Calu3 (cell line): ENCODE data around the gene CCDC102A. TPM values are rescaled to one million over a fixed set of nuclear protein-coding genes. Genes with fewer than 3 reads are reported as not detected.

Experiments used
- BruUV-seq: library from RNA; stranded (reverse); fragments of 400-500 nt; replicated peaks from 2 replicates; lab custom pipeline; 2021; lab: Mats Ljungman, UMichigan
- CTCF ChIA-PET: fragments of 300-600 bp; sonication (Branson Sonifier 250); formaldehyde crosslinking; loops from one replicate; lab custom pipeline; 2022; ENCODE audit warnings: antibody characterized with exemption; lab: Charles Lee
- DNase-seq: peaks from one replicate; pipeline ENCODE4 v3.0.0; 2022
- H3K27ac Mint-ChIP-seq: one replicate; pipeline ENCODE4 v1.8.0; 2022; ENCODE audit warnings: mixed read lengths; ENCODE audit not compliant: unreplicated experiment
- H3K27me3 Mint-ChIP-seq: one replicate; pipeline ENCODE4 v1.8.0; 2022; ENCODE audit warnings: mixed read lengths; ENCODE audit not compliant: unreplicated experiment
- H3K36me3 Mint-ChIP-seq: one replicate; pipeline ENCODE4 v1.8.0; 2022; ENCODE audit warnings: mild to moderate bottlenecking, moderate library complexity, mixed read lengths; ENCODE audit not compliant: insufficient read depth, unreplicated experiment
- H3K4me1 Mint-ChIP-seq: one replicate; pipeline ENCODE4 v1.8.0; 2022; ENCODE audit warnings: mild to moderate bottlenecking, low read depth, mixed read lengths; ENCODE audit not compliant: unreplicated experiment
- H3K4me3 Mint-ChIP-seq: one replicate; pipeline ENCODE4 v1.8.0; 2022; ENCODE audit warnings: mild to moderate bottlenecking, low read depth, moderate library complexity, mixed read lengths; ENCODE audit not compliant: unreplicated experiment
- H3K9me3 Mint-ChIP-seq: one replicate; pipeline ENCODE4 v1.8.0; 2022; ENCODE audit warnings: low read depth, mixed read lengths; ENCODE audit not compliant: unreplicated experiment
- CTCF ChIP-seq: fragments of 200-600 bp; IDR thresholded peaks from one replicate; pipeline ENCODE4 v1.8.0; 2022; ENCODE audit warnings: antibody characterized with exemption; ENCODE audit not compliant: unreplicated experiment
- intact Hi-C: fragments of 100-400 bp; cut with micrococcal nuclease; formaldehyde crosslinking; loops from one replicate; pipeline ENCODE4 v1.10.0; 2022; ENCODE audit not compliant: unreplicated experiment
- total RNA-seq: library from RNA; stranded (reverse); gene quantifications from 2 replicates; pipeline ENCODE4 v1.2.3, GENCODE V29; 2022

Gene CCDC102A
- total RNA-seq, 1 experiment from 2014 or later: 6.8 TPM

GRCh38 chr16:57516176-57516725 lies 20.1 kb downstream of the CCDC102A start:
- no peaks in the 10 kb centered on the region for H3K36me3 Mint-ChIP-seq

GRCh38 chr16:57514791-57515600 lies 21.4 kb downstream of the CCDC102A start:
- Mint-ChIP-seq H3K4me3 (no peak overlapping the region), H3K4me1 (no peaks in the 10 kb centered on the region), H3K27me3 (no peaks in the 10 kb centered on the region), H3K36me3 (no peaks in the 10 kb centered on the region), H3K9me3 (no peaks in the 10 kb centered on the region), H3K27ac (no peak overlapping the region)
- no peak for DNase-seq
- intact Hi-C loops: loop anchor here (10.0 kb wide), 1 partner anchor 430 kb away; no protein-coding TSS in a partner anchor
- CTCF ChIA-PET: no interaction called here
- TF ChIP-seq CTCF: no peak
- no TSS peak for BruUV-seq

More at GRCh38 chr16:57516176-57516725, 20.1 kb downstream of the CCDC102A start:
- DNase-seq: no peak
- no peak for TF ChIP-seq CTCF
- Mint-ChIP-seq H3K27me3 (no peaks in the 10 kb centered on the region), H3K4me3 (no peak overlapping the region), H3K9me3 (no peaks in the 10 kb centered on the region), H3K27ac (no peak overlapping the region), H3K4me1 (no peaks in the 10 kb centered on the region)
- intact Hi-C loops: loop anchor here (10.0 kb wide), 1 partner anchor 431 kb away; no protein-coding TSS in a partner anchor
- CTCF ChIA-PET: interaction anchor here (0.6 kb wide), 1 partner anchor 105 kb away, joined by 3 read pairs; no protein-coding TSS in a partner anchor
- BruUV-seq: no TSS peak

- no peak overlapping the region for H3K4me3 Mint-ChIP-seq
- no peaks in the 10 kb centered on the region for H3K27me3 Mint-ChIP-seq
- CTCF ChIA-PET: interaction anchor here (1.0 kb wide), 1 partner anchor 12 kb away, joined by 3 read pairs; no protein-coding TSS in a partner anchor
- TF ChIP-seq CTCF: no peak
- no peaks in the 10 kb centered on the region for H3K36me3 Mint-ChIP-seq
- H3K27ac Mint-ChIP-seq: no peak overlapping the region
- no peak for DNase-seq
- no TSS peak for BruUV-seq
- no peaks in the 10 kb centered on the region for H3K4me1 Mint-ChIP-seq
- H3K9me3 Mint-ChIP-seq: no peaks in the 10 kb centered on the region
- intact Hi-C loops: loop anchor here (10.0 kb wide), 1 partner anchor 430 kb away; no protein-coding TSS in a partner anchor
Observed at GRCh38 chr16:57514371-57514770, 22.0 kb downstream of the CCDC102A start.

- Mint-ChIP-seq H3K4me1 (no peaks in the 10 kb centered on the region), H3K27ac (no peak overlapping the region), H3K36me3 (no peaks in the 10 kb centered on the region), H3K27me3 (peaks cover 8% of the 10 kb centered on the region), H3K9me3 (no peaks in the 10 kb centered on the region), H3K4me3 (no peak overlapping the region)
- CTCF ChIA-PET: interaction anchor here (0.6 to 1.0 kb wide), 3 partner anchors 13 to 213 kb away, joined by 3 to 6 read pairs (median 3); no protein-coding TSS in a partner anchor
- BruUV-seq: no TSS peak
- intact Hi-C loops: loop anchor here (10.0 kb wide), 1 partner anchor 429 kb away; no protein-coding TSS in a partner anchor
- no peak for DNase-seq
- TF ChIP-seq CTCF: no peak
Observed at GRCh38 chr16:57513371-57514102, 22.8 kb downstream of the CCDC102A start.
